HG03097 (cell line): ENCODE data around the gene ITGAL.
"Not testable (repeated sequence)": the region's sequence is repeated elsewhere in the genome, so short reads cannot be mapped to it uniquely, and the experiment has no call there.

ENCODE experiments used
- ATAC-seq: cut with Tn5 transposase; IDR thresholded peaks from one replicate; pipeline ENCODE4 v1.9.1; 2021; ENCODE audit not compliant: unreplicated experiment, low FRiP score

The ITGAL gene

GRCh38 chr16:30472328-30472942, at the start of gene ITGAL:
ITGAL (plus strand) TSS chr16:30472742; CDS start chr16:30472838, 96 bp downstream.
- ATAC-seq, result peak; percentile 57

- ATAC-seq, result no peak
These were observed 44.5 kb upstream of the ITGAL start for GRCh38 chr16:30428055-30428454.

DNA sequence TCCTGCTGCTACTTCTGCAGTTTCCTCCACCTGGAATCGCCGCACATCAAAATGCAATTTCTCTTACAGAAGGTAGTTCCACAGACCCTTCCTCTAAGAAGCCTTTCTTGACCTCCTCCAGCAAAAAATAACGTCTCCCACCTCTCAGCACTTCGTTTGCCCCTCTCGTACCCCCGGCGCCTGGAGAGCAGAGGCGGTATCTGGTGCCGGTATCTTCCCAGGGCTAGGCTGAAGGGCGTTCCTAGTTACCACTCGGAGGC, 43.2 kb upstream of the ITGAL start:
- no peak for ATAC-seq

GRCh38 chr16:30429678-30430427, 42.7 kb upstream of the ITGAL start, which contains the start of gene DCTPP1:
DCTPP1 (minus strand) TSS chr16:30430030; CDS start chr16:30429980, 50 bp downstream.
- ATAC-seq, result peak; percentile 95

- no peak for ATAC-seq
These were observed 42.0 kb upstream of the ITGAL start for GRCh38 chr16:30430428-30430970.

DNA sequence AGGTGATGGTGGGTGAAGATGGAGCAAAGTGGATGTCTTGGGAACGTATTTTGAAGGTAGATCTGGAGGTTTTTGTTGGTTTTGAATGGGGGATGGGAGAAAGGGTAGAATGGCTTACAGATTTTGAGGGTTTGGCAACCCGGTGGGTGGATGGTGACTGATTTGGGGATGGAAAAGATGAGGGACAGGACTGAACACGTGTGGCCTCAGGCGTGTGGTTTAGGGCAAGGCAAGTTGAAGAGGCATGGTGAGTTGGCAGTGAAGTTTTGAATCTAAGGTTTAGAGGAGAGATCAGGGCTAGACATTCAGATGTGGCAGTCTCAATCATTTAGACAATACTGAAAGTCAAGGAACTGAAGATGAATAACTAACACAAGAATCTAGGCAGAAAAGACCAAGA, 37.7 kb upstream of the ITGAL start:
- no peak for ATAC-seq

GRCh38 chr16:30437511-30438046, 35.0 kb upstream of the ITGAL start:
- no peak for ATAC-seq

- ATAC-seq, result no peak
These were observed 33.7 kb upstream of the ITGAL start for GRCh38 chr16:30438835-30439234.

GRCh38 chr16:30439720-30440348, 32.7 kb upstream of the ITGAL start:
- ATAC-seq, result no peak

DNA sequence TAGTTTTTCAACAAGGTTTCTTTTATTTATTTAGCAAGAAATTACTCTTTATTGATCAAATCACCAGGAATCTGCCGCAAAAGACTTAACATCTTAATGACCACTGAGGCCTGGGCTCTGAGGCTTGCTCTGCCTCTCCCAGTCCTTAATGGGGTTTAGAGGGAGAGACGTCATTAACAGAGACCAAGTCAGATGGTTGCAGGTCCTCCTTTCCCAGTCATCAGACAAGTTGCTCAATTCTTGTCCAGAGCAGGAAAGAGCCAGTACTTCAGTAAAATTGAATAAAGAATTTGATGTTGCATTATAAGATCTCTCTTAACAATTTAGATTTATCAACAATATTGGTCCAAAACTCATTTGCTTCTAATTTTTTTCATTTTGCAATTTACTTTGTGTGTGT, 28.9 kb upstream of the ITGAL start:
- no peak for ATAC-seq

- ATAC-seq, result no peak
These were observed 28.1 kb upstream of the ITGAL start for GRCh38 chr16:30444231-30445148.

DNA sequence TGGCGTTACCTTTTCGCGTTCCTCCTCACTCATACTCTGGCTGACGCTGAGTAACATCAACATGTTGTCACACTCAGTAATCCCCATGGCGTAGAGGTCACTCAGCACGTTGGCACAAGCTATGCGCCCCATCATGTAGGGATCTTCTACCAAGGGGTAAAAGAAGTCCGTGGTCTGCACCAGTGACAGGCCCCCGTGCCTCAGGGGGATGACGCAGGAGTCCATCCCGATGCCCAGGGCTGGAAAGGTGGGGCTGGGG, 27.5 kb upstream of the ITGAL start:
- no peak for ATAC-seq

- peak; percentile 83 for ATAC-seq
These were observed 26.9 kb upstream of the ITGAL start, which contains the start of gene SEPHS2 for GRCh38 chr16:30445408-30446202. SEPHS2 (minus strand) TSS chr16:30445874; CDS start chr16:30445727, 147 bp downstream.

DNA sequence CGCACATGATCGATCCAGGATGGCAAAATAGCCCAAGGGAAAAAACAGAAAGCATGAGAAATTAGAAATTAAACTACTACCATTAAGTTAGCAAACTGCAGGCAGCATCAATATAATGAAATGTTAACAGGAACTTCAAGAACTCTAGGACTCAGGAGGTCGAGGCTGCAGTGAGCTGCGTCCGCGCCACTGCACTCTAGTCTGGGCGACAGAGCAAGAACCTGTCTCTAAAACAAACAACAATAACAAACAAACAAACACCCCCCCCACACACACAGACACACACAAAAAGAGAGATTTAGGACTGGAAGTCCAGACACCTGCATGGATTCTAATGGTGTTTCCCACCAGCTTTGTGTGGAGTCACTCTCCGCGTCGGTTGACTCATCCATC, 26.3 kb upstream of the ITGAL start:
- no peak for ATAC-seq

DNA sequence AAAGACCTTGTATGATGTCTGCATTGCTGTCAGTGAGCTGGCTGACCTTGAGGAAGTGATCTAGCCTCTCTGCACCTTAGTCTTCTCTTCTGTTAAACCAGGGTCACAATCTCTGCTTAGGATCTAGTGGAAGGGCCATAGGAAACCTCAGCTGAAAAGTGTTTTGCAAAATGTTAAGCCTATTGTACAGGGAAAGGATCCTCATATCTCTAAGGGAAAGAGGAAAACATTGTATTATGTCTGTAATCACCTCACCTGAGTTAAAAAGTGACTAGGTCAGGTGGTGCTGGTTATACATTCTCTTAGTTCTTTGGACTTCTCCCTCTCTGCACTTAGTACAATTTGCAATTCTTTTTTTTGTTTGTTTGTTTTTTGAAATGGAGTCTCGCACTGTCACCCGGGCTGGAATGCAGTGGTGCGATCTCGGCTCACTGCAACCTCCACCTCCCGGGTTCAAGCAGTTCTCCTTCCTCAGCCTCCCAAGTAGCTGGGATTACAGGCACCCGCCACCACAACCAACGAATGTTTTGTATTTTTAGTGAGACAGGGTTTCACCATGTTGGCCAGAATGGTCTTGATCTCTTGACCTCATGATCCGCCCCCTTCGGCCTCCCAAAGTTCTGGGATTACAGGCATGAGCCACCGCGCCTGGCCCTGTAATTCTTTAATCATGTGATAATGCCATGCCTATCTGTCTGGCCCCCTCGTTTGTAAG, 24.9 kb upstream of the ITGAL start:
- ATAC-seq, result no peak

DNA sequence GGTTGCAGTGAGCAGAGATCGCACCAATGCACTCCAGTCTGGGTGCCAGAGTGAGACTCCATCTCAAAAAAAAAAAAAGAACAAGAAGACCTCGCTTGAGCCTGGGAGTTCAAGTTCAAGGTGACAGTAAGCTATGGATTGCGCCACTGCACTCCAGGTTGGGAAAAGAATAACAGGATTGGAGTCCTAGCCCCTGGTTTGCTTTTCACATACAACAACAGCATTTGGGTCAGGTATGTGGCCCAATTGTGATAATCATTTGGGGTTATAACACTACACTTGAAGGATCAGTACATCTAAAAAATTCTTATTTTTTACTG, 23.5 kb upstream of the ITGAL start:
- ATAC-seq, result no peak

GRCh38 chr16:30452709-30453580, 19.6 kb upstream of the ITGAL start:
- ATAC-seq, result not testable (repeated sequence)

DNA sequence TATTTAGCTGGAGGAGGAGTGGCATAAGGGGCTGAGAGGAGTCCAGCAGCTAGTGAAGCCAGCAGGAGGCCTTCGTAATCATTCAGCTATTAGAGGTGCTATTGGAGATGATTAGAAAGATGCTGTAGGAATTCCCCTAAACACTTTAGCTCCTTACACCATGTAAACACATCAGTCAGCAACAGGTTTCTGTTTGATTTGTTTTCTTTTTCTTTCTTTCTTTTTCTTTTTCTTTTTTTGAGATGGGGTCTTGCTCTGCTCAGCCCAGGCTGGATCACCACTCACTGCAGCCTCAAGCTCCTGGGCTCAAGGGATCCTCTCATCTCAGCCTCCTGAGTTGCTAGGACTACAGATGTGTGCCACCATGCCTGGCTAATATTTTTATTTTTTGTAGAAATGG, 16.2 kb upstream of the ITGAL start:
- ATAC-seq, result no peak
